ENCODE results near the gene AKR7A3. TPM values are rescaled to one million over a fixed set of nuclear protein-coding genes. Genes with fewer than 3 reads are reported as not detected.
"Not testable (repeated sequence)": the region's sequence is repeated elsewhere in the genome, so short reads cannot be mapped to it uniquely, and the experiment has no call there.

The AKR7A3 gene
- total RNA-seq, 1 experiment from 2014 or later: 0.40 TPM

DNA sequence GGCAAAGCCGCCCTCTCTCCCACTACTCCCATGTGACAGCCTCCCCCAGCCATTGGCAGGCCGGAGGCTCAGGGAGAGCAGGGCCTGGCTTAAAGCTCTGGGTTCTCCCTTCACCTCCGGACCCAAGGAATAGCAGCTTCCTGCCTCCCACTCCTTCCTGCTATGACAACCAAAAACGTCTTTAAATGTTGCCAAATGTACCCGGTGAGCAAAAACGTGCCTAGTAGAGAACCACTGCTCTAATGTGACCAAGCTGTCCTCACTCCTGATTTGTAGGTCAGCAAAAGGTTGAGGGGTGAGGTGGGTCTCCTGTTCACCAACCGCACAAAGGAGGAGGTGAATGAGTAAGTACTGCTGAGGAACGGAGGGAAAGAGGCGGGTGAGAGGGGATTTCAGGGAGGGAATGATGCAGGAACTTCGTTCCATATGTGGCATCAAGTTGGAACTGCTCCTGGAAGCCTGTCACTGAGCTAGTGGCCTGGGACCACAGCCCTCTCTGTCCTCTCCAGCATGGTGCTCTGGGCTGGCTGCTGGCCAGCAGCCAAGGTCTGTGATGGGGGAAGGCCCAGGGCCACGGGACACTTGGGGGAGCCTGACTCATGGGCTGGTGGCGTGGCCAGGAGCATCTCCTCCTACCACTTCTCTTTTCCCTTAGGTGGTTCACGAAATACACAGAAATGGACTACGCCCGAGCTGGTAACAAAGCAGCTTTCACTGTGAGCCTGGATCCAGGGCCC, 31.2 kb downstream of the AKR7A3 start:
- BruUV-seq (replicated peaks): no TSS peak
- CTCF ChIA-PET: interaction anchor here (1.3 kb wide), 1 partner anchor 16 kb away, joined by 5 read pairs; no protein-coding TSS in a partner anchor
- H3K36me3 Mint-ChIP-seq (ENCODE audit: insufficient read depth, unreplicated experiment): peaks cover 48% of the 10 kb centered on the region
- no peak for DNase-seq (ENCODE audit: unreplicated experiment)
- no peaks in the 10 kb centered on the region for H3K9me3 Mint-ChIP-seq (ENCODE audit: unreplicated experiment)
- intact Hi-C loops (cut with micrococcal nuclease): no loop called here
- POLR2A ChIA-PET: interaction anchor here (0.6 to 1.4 kb wide), 2 partner anchors 50 to 112 kb away, joined by 3 to 4 read pairs; no protein-coding TSS in a partner anchor
- no peak for TF ChIP-seq CTCF (IDR thresholded peaks at IDR 0.05; ENCODE audit: unreplicated experiment)
- no peak overlapping the region for H3K4me3 Mint-ChIP-seq (ENCODE audit: unreplicated experiment)
- no peaks in the 10 kb centered on the region for H3K27me3 Mint-ChIP-seq (ENCODE audit: insufficient read depth, unreplicated experiment)
- peaks cover 11% of the 10 kb centered on the region for H3K4me1 Mint-ChIP-seq (ENCODE audit: insufficient read depth, unreplicated experiment)
- no peak overlapping the region for H3K27ac Mint-ChIP-seq (ENCODE audit: low read depth, unreplicated experiment)

- H3K9me3 Mint-ChIP-seq (ENCODE audit: unreplicated experiment); intact Hi-C loops (cut with micrococcal nuclease): not testable (repeated sequence)
- CTCF ChIA-PET: interaction anchor here (1.3 kb wide), 1 partner anchor 15 kb away, joined by 5 read pairs; no protein-coding TSS in a partner anchor
These were observed 32.3 kb downstream of the AKR7A3 start for GRCh38 chr1:19256301-19256700.

DNA sequence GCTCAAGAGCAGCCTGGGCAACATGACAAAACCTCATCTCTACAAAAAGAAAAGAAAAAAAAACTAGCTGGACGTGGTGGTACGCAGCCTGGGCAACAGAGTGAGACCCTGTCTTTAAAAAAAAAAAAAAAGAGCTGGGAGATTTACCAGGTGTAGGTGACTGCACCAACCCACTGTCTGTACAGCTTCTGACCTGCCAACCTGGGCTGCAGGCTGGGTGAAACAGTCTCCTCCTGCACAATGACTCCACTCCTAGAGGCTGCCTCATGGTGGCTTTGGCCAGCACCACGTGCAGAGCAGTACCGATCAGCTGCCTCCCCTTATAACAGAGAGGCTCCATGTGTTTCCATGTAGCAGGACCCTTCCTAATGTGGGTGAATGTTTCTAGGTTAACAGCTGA, 33.3 kb downstream of the AKR7A3 start:
- no TSS peak for BruUV-seq (replicated peaks)
- TF ChIP-seq CTCF (IDR thresholded peaks at IDR 0.05; ENCODE audit: unreplicated experiment): no peak
- H3K4me1 Mint-ChIP-seq (ENCODE audit: insufficient read depth, unreplicated experiment): peaks cover 11% of the 10 kb centered on the region
- H3K27ac Mint-ChIP-seq (ENCODE audit: low read depth, unreplicated experiment): no peak overlapping the region
- DNase-seq (ENCODE audit: unreplicated experiment): no peak
- no peak overlapping the region for H3K4me3 Mint-ChIP-seq (ENCODE audit: unreplicated experiment)
- no peaks in the 10 kb centered on the region for H3K27me3 Mint-ChIP-seq (ENCODE audit: insufficient read depth, unreplicated experiment)
- intact Hi-C loops (cut with micrococcal nuclease): no loop called here
- POLR2A ChIA-PET: interaction anchor here (1.6 kb wide), 1 partner anchor 9 kb away, joined by 6 read pairs; no protein-coding TSS in a partner anchor
- peaks cover 48% of the 10 kb centered on the region for H3K36me3 Mint-ChIP-seq (ENCODE audit: insufficient read depth, unreplicated experiment)
- H3K9me3 Mint-ChIP-seq (ENCODE audit: unreplicated experiment): no peaks in the 10 kb centered on the region
- CTCF ChIA-PET: no interaction called here

More at GRCh38 chr1:19256301-19256700, 32.3 kb downstream of the AKR7A3 start:
- H3K27ac Mint-ChIP-seq (ENCODE audit: low read depth, unreplicated experiment); H3K27me3 Mint-ChIP-seq (ENCODE audit: insufficient read depth, unreplicated experiment); H3K4me3 Mint-ChIP-seq (ENCODE audit: unreplicated experiment); DNase-seq (ENCODE audit: unreplicated experiment); BruUV-seq (replicated peaks): not testable (repeated sequence)
- peaks cover 48% of the 10 kb centered on the region for H3K36me3 Mint-ChIP-seq (ENCODE audit: insufficient read depth, unreplicated experiment)
- peaks cover 11% of the 10 kb centered on the region for H3K4me1 Mint-ChIP-seq (ENCODE audit: insufficient read depth, unreplicated experiment)
- POLR2A ChIA-PET: interaction anchor here (1.4 kb wide), 1 partner anchor 49 kb away, joined by 4 read pairs; no protein-coding TSS in a partner anchor

- Mint-ChIP-seq H3K27me3 (ENCODE audit: insufficient read depth, unreplicated experiment) (no peaks in the 10 kb centered on the region), H3K9me3 (ENCODE audit: unreplicated experiment) (no peaks in the 10 kb centered on the region), H3K36me3 (ENCODE audit: insufficient read depth, unreplicated experiment) (peaks cover 43% of the 10 kb centered on the region), H3K4me1 (ENCODE audit: insufficient read depth, unreplicated experiment) (peaks cover 11% of the 10 kb centered on the region), H3K4me3 (ENCODE audit: unreplicated experiment) (no peak overlapping the region), H3K27ac (ENCODE audit: low read depth, unreplicated experiment) (no peak overlapping the region)
- no peak for DNase-seq (ENCODE audit: unreplicated experiment)
- POLR2A ChIA-PET: interaction anchor here (0.6 to 1.6 kb wide), 2 partner anchors 9 to 46 kb away, joined by 4 to 6 read pairs; no protein-coding TSS in a partner anchor
- CTCF ChIA-PET: interaction anchor here (0.6 kb wide), 1 partner anchor 45 kb away, joined by 4 read pairs; no protein-coding TSS in a partner anchor
- BruUV-seq (replicated peaks): no TSS peak
- intact Hi-C loops (cut with micrococcal nuclease): no loop called here
- no peak for TF ChIP-seq CTCF (IDR thresholded peaks at IDR 0.05; ENCODE audit: unreplicated experiment)
These were observed 34.2 kb downstream of the AKR7A3 start for GRCh38 chr1:19254416-19254815.

Data from MCF 10A (cell line).